GM23248 (cell line): ENCODE data around the gene TRMT44.
"Not testable (repeated sequence)": the region's sequence is repeated elsewhere in the genome, so short reads cannot be mapped to it uniquely, and the experiment has no call there.

Source experiments
- EZH2 ChIP-seq: fragments of 200-600 bp; sonication (generic); IDR thresholded peaks from 2 replicates; pipeline ENCODE4 v1.6.1; 2018; ENCODE audit warnings: antibody characterized with exemption, mild to moderate bottlenecking; ENCODE audit not compliant: insufficient read depth, poor library complexity, severe bottlenecking
- EZH2phosphoT487 ChIP-seq: fragments of 200-600 bp; sonication (generic); IDR thresholded peaks from 2 replicates; pipeline ENCODE4 v1.6.1; 2018; ENCODE audit warnings: antibody characterized with exemption, moderate library complexity, mild to moderate bottlenecking, low read depth; ENCODE audit not compliant: insufficient read depth

- TF ChIP-seq EZH2, EZH2phosphoT487: not testable (repeated sequence)
Measured at GRCh38 chr4:8513080-8513479, 72.5 kb downstream of the TRMT44 start.
